AG04450 (cell line): ENCODE results near the gene PLA2G4B. TPM values are rescaled to one million over a fixed set of nuclear protein-coding genes. Genes with fewer than 3 reads are reported as not detected.

Experiments used
- CTCF ChIA-PET: fragments of 300-600, 350-600 bp; formaldehyde crosslinking; extraction: SDS; loops from one replicate; lab custom pipeline; 2022; ENCODE audit warnings: antibody characterized with exemption, inconsistent platforms; lab: Charles Lee
- POLR2A ChIA-PET: fragments of 350-600 bp; formaldehyde crosslinking; extraction: SDS; loops from one replicate; lab custom pipeline; 2021; ENCODE audit warnings: antibody characterized with exemption, inconsistent platforms; lab: Yijun Ruan, JAX
- DNase-seq: peaks from one replicate; pipeline ENCODE4 v3.0.0-alpha.2; 2011; ENCODE audit warnings: low read depth, low spot score
- H3K27ac ChIP-seq: one replicate; pipeline ENCODE4 v1.5.1; 2012; ENCODE audit warnings: low read depth, low read length, control low read depth
- H3K27me3 ChIP-seq: one replicate; pipeline ENCODE4 v1.6.0; 2012; ENCODE audit warnings: low read length; ENCODE audit not compliant: control insufficient read depth, insufficient read depth
- H3K4me3 ChIP-seq: 2 replicates; pipeline ENCODE4 v1.5.1; 2011; ENCODE audit warnings: mild to moderate bottlenecking, low read depth, low read length, control low read depth
- H3K9me3 ChIP-seq: 2 replicates; pipeline ENCODE4 v1.5.1; 2012; ENCODE audit warnings: low read length; ENCODE audit not compliant: control insufficient read depth, insufficient read depth
- polyA plus RNA-seq: library from polyadenylated mRNA; depleted of rRNA; stranded (reverse); fragments of >200 nt; gene quantifications from 2 replicates; pipeline ENCODE4 v1.2.3, GENCODE V29; 2011
- TF ChIP-seq, protein P1 (sequence below): IDR thresholded peaks from 2 replicates; pipeline ENCODE4 v1.5.1; 2011; ENCODE audit warnings: low read depth, low read length, control low read depth, inconsistent platforms

The PLA2G4B gene
- polyA plus RNA-seq, 1 experiment, result 1.3 TPM

DNA sequence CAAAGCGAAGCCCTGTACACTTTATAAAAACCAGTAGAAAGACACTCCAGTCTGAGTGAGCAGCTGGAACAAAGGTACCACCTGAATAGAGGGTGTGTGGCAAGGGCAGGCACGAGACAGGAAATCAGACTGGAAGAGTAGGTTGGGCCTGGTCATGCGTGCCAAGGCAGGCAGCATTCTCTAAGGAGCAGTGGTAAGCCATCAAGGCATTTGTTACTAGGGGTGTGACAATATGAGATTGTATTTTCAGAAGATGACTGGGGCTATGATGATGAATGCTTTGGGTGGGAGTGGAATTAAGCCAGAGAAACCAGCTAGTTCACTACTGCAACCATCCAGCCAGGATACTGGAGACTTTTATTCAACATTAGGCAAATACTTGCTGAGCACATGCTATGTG lies 5.8 kb upstream of the PLA2G4B start:
- DNase-seq, result no peak
- POLR2A ChIA-PET, result no interaction called here
- H3K27me3 ChIP-seq, result no peaks in the 10 kb centered on the region
- TF ChIP-seq, protein P1, sequence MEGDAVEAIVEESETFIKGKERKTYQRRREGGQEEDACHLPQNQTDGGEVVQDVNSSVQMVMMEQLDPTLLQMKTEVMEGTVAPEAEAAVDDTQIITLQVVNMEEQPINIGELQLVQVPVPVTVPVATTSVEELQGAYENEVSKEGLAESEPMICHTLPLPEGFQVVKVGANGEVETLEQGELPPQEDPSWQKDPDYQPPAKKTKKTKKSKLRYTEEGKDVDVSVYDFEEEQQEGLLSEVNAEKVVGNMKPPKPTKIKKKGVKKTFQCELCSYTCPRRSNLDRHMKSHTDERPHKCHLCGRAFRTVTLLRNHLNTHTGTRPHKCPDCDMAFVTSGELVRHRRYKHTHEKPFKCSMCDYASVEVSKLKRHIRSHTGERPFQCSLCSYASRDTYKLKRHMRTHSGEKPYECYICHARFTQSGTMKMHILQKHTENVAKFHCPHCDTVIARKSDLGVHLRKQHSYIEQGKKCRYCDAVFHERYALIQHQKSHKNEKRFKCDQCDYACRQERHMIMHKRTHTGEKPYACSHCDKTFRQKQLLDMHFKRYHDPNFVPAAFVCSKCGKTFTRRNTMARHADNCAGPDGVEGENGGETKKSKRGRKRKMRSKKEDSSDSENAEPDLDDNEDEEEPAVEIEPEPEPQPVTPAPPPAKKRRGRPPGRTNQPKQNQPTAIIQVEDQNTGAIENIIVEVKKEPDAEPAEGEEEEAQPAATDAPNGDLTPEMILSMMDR, result no peak
- no peaks in the 10 kb centered on the region; the same call in 1 of the 2 replicates for H3K9me3 ChIP-seq
- H3K4me3 ChIP-seq, result no peak overlapping the region
- CTCF ChIA-PET, result no interaction called here
- no peak overlapping the region for H3K27ac ChIP-seq

DNA sequence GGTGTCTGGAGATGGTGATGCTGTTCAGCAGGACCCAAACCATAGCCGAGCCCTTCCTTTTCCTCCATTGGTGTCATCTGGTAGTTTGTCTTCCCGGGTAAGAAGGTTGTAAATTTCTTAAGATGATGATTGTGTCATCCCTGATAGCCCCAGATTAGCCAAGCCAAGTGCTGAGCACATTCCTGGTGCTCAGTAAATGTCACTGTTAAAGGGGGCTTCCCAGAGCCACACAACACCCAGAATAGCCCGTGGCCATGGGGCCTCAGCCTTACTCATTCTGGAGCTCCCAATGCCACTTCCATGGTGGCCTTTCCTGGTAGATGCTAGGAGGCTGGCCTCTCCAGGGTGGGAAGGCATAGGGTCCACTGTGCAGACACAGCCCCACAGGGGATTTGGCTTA lies 4.6 kb upstream of the PLA2G4B start:
- CTCF ChIA-PET, result interaction anchor here (1.1 kb wide), 1 partner anchor 23 kb away, joined by 3 read pairs; no protein-coding TSS in a partner anchor
- H3K27me3 ChIP-seq, result no peaks in the 10 kb centered on the region
- POLR2A ChIA-PET, result no interaction called here
- H3K4me3 ChIP-seq, result no peak overlapping the region
- no peak overlapping the region for H3K27ac ChIP-seq
- TF ChIP-seq, protein P1, result no peak
- H3K9me3 ChIP-seq, result no peaks in the 10 kb centered on the region
- DNase-seq, result no peak

DNA sequence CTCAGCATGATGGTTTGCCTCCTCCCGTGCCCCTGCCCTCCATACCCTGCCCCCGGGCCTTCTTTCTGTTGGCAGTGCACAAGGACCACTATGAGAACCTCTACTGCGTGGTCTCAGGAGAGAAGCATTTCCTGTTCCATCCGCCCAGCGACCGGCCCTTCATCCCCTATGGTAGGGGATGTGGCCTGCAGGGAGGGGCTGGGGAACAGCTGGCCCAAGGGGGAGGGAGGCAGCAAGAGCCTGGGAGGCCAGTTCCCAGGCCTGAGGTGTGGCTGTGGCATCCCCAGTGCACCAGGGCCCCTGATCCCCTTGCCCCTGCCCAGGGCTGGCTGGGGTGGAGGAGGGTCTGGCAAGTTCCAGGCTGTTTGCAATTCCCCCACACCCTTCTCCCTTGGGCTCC lies 2.6 kb upstream of the PLA2G4B start:
- ChIA-PET POLR2A (no interaction called here), CTCF (no interaction called here)
- TF ChIP-seq, protein P1, result no peak
- Histone ChIP-seq H3K27me3 (no peaks in the 10 kb centered on the region), H3K9me3 (no peaks in the 10 kb centered on the region; the same call in 1 of the 2 replicates), H3K27ac (no peak overlapping the region), H3K4me3 (no peak overlapping the region)
- DNase-seq, result no peak

DNA sequence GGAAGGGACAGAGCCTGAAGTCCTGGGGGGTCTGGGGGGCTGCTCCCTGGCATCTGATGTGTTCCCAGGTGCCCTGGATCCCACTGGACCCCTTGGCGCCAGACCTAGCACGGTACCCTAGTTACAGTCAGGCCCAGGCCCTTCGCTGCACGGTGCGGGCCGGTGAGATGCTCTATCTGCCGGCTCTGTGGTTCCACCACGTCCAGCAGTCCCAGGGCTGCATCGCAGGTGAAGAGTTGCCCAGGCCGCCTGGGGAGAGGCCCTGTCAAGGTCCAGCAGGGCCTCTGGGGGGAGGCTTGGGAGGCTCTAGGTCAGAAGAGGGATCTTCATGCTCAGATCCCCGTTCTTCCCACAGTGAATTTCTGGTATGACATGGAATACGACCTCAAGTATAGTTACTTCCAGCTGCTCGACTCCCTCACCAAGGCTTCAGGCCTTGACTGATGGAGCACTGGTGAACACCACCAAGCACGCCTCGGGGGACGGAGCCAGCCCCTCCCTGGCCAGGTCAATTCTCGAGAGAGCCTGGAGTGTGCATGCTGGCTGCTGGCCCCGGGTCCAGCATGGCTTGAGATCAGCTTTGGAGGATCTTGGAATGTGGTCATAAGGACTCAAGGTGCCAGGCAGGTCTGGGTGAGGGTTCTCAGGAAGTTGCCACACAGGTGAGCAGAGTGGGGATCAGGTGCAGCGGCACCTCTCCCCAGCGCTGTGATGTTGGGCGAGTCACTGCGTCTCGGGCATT lies 1.8 kb upstream of the PLA2G4B start:
- Histone ChIP-seq H3K4me3 (no peak overlapping the region), H3K27ac (no peak overlapping the region), H3K27me3 (no peaks in the 10 kb centered on the region), H3K9me3 (no peaks in the 10 kb centered on the region; the same call in 1 of the 2 replicates)
- CTCF ChIA-PET, result no interaction called here
- POLR2A ChIA-PET, result no interaction called here
- TF ChIP-seq, protein P1, result no peak
- no peak for DNase-seq

DNA sequence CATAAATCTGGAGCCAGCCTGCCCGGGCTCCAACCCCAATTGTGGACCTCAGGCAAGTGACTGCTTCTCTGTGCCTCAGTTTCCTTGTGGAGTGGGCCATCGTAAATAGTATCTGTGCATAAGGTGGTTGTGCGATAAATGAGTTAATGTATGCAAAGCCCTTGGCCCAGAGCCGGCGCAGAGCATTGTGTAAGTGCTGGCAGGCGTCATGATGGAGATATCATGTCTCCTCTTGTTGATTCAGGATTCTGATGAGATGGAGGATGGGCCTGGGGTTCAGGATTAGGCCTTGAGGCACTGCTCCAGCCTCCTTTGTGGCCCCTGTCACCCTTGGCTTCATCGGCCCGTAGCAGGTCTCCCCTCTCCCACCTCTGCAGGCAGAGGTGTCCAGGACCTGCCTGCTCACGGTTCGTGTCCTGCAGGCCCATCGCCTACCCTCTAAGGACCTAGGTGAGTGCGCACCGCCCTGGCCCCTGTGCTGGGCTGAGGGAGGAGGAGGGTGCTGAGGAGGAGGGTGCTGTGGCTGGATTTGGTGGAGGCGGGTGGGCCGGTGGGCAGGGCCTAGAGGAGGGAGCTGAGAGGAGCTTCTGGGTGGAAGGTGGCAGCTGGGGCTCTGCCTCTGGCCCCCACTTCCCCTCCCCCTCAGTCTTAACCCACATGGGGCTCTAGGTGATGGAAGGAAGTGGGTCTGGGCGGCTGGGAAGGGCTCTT lies 1.3 kb downstream of the PLA2G4B start:
- no peaks in the 10 kb centered on the region; the same call in 1 of the 2 replicates for H3K9me3 ChIP-seq
- no peak overlapping the region for H3K4me3 ChIP-seq
- TF ChIP-seq, protein P1, result no peak
- CTCF ChIA-PET, result no interaction called here
- no peak for DNase-seq
- H3K27me3 ChIP-seq, result no peaks in the 10 kb centered on the region
- POLR2A ChIA-PET, result no interaction called here
- no peak overlapping the region for H3K27ac ChIP-seq
